PC-9 (cell line): ENCODE results near the gene ZNF18.

Source experiments
- EZH2 ChIP-seq: fragments of 200-600 bp; sonication (generic); IDR thresholded peaks from 2 replicates; pipeline ENCODE4 v1.8.0; 2017; ENCODE audit warnings: antibody characterized with exemption, low read depth
- TF ChIP-seq, protein P1 (sequence below): fragments of 200-600 bp; sonication (generic); conservative IDR thresholded peaks from 2 replicates; pipeline ENCODE4 v1.6.1; 2017; ENCODE audit warnings: mixed run types, antibody characterized with exemption, mild to moderate bottlenecking, moderate library complexity

- TF ChIP-seq, protein P1, sequence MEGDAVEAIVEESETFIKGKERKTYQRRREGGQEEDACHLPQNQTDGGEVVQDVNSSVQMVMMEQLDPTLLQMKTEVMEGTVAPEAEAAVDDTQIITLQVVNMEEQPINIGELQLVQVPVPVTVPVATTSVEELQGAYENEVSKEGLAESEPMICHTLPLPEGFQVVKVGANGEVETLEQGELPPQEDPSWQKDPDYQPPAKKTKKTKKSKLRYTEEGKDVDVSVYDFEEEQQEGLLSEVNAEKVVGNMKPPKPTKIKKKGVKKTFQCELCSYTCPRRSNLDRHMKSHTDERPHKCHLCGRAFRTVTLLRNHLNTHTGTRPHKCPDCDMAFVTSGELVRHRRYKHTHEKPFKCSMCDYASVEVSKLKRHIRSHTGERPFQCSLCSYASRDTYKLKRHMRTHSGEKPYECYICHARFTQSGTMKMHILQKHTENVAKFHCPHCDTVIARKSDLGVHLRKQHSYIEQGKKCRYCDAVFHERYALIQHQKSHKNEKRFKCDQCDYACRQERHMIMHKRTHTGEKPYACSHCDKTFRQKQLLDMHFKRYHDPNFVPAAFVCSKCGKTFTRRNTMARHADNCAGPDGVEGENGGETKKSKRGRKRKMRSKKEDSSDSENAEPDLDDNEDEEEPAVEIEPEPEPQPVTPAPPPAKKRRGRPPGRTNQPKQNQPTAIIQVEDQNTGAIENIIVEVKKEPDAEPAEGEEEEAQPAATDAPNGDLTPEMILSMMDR: no peak
- no peak for TF ChIP-seq EZH2
Measured at GRCh38 chr17:12022310-12022709, 25.0 kb upstream of the ZNF18 start.
